Gastroesophageal sphincter (tissue), 3 donors: ENCODE measurements around the gene PUS1.

ENCODE experiments used
- CTCF ChIP-seq, 4 experiments: fragments of 200-600 bp in 2 of 4; fragments of 450-650 bp in 2 of 4; sonication (generic) in 1 of 4; IDR thresholded peaks; one replicate each; pipeline ENCODE4 v1.5.1; 2017 to 2019; ENCODE audit warnings: antibody characterized with exemption in 4 of 4, mild to moderate bottlenecking in 2 of 4, moderate library complexity in 2 of 4
- EP300 ChIP-seq: sonication (generic); formaldehyde crosslinking; IDR thresholded peaks from one replicate; pipeline ENCODE4 v1.6.1; 2017; ENCODE audit warnings: antibody characterized with exemption, mild to moderate bottlenecking
- POLR2A ChIP-seq, 2 donors: fragments of 450-650 bp; IDR thresholded peaks; one replicate each; pipeline ENCODE4 v1.6.1; 2017; ENCODE audit warnings: antibody characterized with exemption in 2 of 2, mild to moderate bottlenecking in 2 of 2, moderate library complexity in 1 of 2

DNA sequence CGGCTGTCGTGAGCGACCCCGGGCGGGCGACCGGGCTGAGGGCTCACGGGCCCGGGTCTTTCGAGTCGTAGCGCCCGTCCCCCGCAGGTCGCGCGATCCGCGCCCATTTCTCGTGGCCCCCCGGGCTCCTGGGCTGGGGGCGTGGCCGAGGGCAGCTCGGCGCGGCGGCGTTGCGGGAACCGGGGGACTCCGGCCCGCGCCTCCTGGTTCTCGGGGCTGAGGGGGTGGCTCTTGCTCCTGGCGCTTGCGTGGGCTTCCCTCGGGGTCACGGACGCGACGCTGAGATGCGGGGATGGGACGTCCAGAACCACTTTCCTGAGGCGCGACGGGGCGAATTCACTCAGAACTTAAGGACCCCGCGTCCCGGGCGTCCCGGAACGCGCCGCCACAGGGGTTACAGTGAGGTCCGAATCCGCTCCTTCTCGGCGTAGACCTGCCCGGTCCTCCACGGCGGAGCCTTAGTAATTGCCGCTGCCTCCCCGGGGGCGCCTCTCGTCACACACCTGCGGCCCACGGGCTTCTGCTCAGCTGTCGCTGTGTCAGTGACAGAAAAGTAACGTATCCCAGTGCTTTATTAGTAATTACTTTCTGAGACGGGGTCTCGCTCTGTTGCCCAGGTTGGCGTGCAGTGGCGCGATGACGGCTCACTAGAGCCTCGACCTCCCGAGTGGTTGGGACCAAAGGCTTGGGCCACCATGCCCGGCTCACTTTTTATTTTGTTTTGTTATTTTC, 21.3 kb downstream of the PUS1 start:
- TF ChIP-seq CTCF (IDR thresholded peaks at IDR 0.05) = no peak
- TF ChIP-seq POLR2A (IDR thresholded peaks at IDR 0.05) = no peak
- no peak for TF ChIP-seq EP300
